ENCODE measurements around the gene SYPL1. TPM values are rescaled to one million over a fixed set of nuclear protein-coding genes. Genes with fewer than 3 reads are reported as not detected.

SYPL1 gene
- total and polyA plus RNA-seq, 12 donors = 25.0 to 107 (median 80.7) TPM

DNA sequence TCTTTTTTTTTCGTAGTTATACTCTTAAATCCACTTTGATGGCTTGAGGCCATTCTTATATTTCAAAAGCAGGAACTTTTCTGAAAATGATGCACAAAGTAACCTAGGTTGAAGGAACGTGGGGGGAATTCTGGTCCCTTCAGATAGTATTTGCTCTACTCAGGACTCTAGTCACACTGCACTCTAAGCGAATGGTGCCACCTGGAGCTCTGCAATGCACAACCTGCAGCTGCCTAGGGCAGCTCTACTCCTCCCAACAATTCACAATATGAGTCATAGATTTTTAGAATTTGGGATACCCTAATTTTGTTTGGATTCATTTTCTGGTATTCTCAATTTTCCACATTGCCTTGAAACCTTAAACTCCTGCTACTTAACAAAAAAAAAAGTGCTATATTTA is 17.3 kb downstream of the SYPL1 start:
- H3K9me3 ChIP-seq (replicated peaks in 1 of 3) = no peaks in the 10 kb centered on the region
- H3K36me3 ChIP-seq (replicated peaks in 1 of 2) = peaks cover 0 to 37% of the 10 kb centered on the region in 2 donors
- intact Hi-C loops (cut with DNase I) = loop anchor here in 1 of 2 donors (5.0 kb wide), 1 partner anchor 37 kb away; no protein-coding TSS in a partner anchor
- H3K27ac ChIP-seq = no peak overlapping the region
- no peak for DNase-seq
- TF ChIP-seq, protein P1, sequence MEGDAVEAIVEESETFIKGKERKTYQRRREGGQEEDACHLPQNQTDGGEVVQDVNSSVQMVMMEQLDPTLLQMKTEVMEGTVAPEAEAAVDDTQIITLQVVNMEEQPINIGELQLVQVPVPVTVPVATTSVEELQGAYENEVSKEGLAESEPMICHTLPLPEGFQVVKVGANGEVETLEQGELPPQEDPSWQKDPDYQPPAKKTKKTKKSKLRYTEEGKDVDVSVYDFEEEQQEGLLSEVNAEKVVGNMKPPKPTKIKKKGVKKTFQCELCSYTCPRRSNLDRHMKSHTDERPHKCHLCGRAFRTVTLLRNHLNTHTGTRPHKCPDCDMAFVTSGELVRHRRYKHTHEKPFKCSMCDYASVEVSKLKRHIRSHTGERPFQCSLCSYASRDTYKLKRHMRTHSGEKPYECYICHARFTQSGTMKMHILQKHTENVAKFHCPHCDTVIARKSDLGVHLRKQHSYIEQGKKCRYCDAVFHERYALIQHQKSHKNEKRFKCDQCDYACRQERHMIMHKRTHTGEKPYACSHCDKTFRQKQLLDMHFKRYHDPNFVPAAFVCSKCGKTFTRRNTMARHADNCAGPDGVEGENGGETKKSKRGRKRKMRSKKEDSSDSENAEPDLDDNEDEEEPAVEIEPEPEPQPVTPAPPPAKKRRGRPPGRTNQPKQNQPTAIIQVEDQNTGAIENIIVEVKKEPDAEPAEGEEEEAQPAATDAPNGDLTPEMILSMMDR (IDR thresholded peaks at IDR 0.05) = no peak
- no peak for TF ChIP-seq POLR2A (IDR thresholded peaks at IDR 0.05)
- no peaks in the 10 kb centered on the region for H3K27me3 ChIP-seq
- H3K4me1 ChIP-seq (replicated peaks in 1 of 2) = no peaks in the 10 kb centered on the region
- no peak overlapping the region for H3K4me3 ChIP-seq
- 94 to 98% (median 97%) methylated on average over 3 of the region's 3 CpGs for WGBS, 4 donors

- WGBS, 4 donors = 81 to 100% (median 92%) methylated on average over 1 of the region's 1 CpG
- Histone ChIP-seq H3K4me3 (no peak overlapping the region), H3K27me3 (no peaks in the 10 kb centered on the region), H3K36me3 (replicated peaks in 1 of 2) (peaks cover 0 to 33% of the 10 kb centered on the region in 2 donors), H3K27ac (no peak overlapping the region), H3K9me3 (replicated peaks in 1 of 3) (no peaks in the 10 kb centered on the region), H3K4me1 (replicated peaks in 1 of 2) (no peaks in the 10 kb centered on the region)
- no peak for DNase-seq
- intact Hi-C loops (cut with DNase I) = no loop called here
- TF ChIP-seq, protein P1 (IDR thresholded peaks at IDR 0.05) = no peak
Observed at GRCh38 chr7:106092204-106092603, 19.9 kb downstream of the SYPL1 start.

- WGBS, 4 donors = 81 to 83% (median 82%) methylated on average over 4 of the region's 4 CpGs
- Histone ChIP-seq H3K27ac (no peak overlapping the region), H3K27me3 (no peaks in the 10 kb centered on the region), H3K4me3 (no peak overlapping the region), H3K4me1 (replicated peaks in 1 of 2) (no peaks in the 10 kb centered on the region), H3K36me3 (replicated peaks in 1 of 2) (peaks cover 0 to 22% of the 10 kb centered on the region in 2 donors), H3K9me3 (replicated peaks in 1 of 3) (no peaks in the 10 kb centered on the region)
- TF ChIP-seq, protein P1 (IDR thresholded peaks at IDR 0.05) = no peak
- no peak for TF ChIP-seq POLR2A (IDR thresholded peaks at IDR 0.05)
- DNase-seq = no peak
- intact Hi-C loops (cut with DNase I) = no loop called here
Observed at GRCh38 chr7:106089647-106090046, 22.5 kb downstream of the SYPL1 start.

GRCh38 chr7:106088014-106088413 is 24.1 kb downstream of the SYPL1 start:
- intact Hi-C loops (cut with DNase I) = no loop called here
- H3K27ac ChIP-seq = no peak overlapping the region

More at GRCh38 chr7:106088014-106088413, 24.1 kb downstream of the SYPL1 start:
- H3K9me3 ChIP-seq (replicated peaks in 1 of 3) = no peaks in the 10 kb centered on the region
- no peaks in the 10 kb centered on the region for H3K27me3 ChIP-seq
- TF ChIP-seq, protein P1 (IDR thresholded peaks at IDR 0.05) = no peak
- no peak for TF ChIP-seq POLR2A (IDR thresholded peaks at IDR 0.05)
- no peaks in the 10 kb centered on the region for H3K4me1 ChIP-seq (replicated peaks in 1 of 2)
- peaks cover 0 to 21% of the 10 kb centered on the region in 2 donors for H3K36me3 ChIP-seq (replicated peaks in 1 of 2)
- no peak for DNase-seq
- no peak overlapping the region for H3K4me3 ChIP-seq
- 79 to 100% (median 96%) methylated on average over 1 of the region's 1 CpG for WGBS, 4 donors
